GM19467 (cell line): ENCODE measurements around the gene GPRC5C.
"Not testable (repeated sequence)": the region's sequence is repeated elsewhere in the genome, so short reads cannot be mapped to it uniquely, and the experiment has no call there.

Source experiments
- ATAC-seq: cut with Tn5 transposase; IDR thresholded peaks from one replicate; pipeline ENCODE4 v1.9.1; 2021; ENCODE audit warnings: mild to moderate bottlenecking, moderate library complexity; ENCODE audit not compliant: unreplicated experiment

The GPRC5C gene

GRCh38 chr17:74405311-74405710, 26.6 kb upstream of the GPRC5C start:
- not testable (repeated sequence) for ATAC-seq

GRCh38 chr17:74407384-74407783, 24.5 kb upstream of the GPRC5C start:
- ATAC-seq = no peak

DNA sequence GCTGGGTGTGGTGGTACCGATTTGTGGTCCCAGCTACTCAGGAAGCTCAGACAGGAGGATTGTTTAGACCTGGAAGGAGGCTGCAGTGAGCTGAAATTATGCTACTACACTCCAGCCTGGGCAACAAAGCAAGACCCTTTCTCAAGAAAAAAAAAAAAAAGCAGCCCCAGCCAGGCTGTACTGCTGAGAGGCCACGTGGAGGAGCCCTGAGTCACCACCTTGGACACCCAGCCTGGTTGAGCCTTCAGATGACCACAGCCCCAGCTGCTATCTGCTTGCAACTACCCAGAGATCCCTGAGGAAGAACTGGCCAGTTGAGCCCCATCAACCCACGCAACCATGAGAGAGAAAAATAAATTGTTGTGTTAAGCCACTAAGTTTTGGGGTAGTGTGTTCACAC, 23.6 kb upstream of the GPRC5C start:
- ATAC-seq = no peak

DNA sequence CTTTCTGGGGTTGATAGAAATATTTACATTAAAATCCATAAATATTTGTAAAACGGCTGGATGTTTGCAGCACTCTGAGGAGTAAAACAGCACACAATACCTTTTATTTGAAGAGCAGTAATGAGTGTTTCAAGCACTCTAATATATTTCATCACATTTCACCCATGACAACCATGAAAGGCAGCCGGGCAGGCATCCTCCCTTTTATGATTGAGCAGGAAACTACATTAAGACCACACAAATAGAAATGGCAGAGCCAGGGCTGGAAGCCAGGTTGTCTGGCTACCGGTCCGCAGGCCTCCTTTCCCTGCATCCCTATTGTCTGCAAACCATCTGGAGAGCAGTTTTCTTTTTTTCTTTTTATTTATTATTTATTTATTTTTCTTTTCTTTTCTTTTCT, 23.1 kb upstream of the GPRC5C start:
- ATAC-seq = no peak

GRCh38 chr17:74410001-74410443, 21.9 kb upstream of the GPRC5C start:
- ATAC-seq = no peak

DNA sequence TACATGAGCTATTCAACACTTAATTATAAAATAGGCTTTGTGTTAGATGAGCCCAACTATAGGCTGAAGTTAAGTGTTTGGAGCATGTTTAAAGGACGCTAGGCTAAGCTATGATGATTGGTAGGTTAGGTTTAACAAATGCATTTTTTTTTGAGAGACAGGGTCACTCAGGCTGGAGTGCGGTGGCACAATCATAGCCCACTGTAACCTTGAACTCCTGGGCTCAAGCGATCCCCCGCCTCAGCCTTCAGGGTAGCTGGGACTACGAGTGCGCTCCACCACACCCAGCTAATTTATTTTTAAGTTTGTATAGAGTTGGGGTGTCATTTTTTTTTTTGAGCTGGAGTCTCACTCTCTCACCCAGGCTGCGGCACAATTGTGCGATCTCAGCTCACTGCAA, 19.3 kb upstream of the GPRC5C start:
- no peak for ATAC-seq

DNA sequence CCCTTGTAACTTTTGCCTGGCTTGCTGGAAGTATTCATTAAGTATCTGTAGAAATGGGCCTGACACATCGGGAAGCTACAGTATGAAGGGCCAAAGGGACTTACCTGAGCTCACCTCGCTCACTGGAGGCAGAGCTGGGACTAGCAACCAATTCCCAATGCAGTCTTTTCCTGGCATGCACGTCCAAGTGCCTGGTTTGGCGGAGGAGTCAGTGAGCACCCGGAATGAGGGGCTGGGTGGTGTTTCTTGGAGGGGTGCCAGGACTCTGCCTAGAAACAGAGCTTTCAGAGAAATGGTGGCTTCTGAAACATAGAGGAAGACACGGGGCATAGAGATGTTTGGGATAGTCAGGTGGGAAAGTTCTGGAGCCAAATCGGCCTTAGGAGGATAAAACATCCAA, 18.4 kb upstream of the GPRC5C start:
- no peak for ATAC-seq

DNA sequence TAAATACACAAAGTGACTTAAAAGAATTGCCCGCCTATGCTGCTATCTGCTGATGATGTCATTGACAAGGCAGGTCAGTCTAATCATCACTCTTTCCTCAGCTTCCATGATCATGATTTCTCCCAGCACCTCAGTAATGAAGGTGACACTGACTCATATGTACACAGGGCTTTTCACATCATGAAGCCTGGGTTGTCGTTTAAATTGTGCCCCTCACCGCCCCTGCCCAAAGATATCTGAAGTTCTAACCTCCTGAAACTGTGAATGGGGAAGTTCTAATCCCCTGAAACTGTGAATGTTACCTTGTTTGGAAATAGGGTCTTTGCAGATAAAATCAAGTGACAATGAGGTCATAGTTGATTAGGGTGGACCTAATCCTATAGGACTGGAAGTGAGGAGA, 17.4 kb upstream of the GPRC5C start:
- ATAC-seq = no peak

DNA sequence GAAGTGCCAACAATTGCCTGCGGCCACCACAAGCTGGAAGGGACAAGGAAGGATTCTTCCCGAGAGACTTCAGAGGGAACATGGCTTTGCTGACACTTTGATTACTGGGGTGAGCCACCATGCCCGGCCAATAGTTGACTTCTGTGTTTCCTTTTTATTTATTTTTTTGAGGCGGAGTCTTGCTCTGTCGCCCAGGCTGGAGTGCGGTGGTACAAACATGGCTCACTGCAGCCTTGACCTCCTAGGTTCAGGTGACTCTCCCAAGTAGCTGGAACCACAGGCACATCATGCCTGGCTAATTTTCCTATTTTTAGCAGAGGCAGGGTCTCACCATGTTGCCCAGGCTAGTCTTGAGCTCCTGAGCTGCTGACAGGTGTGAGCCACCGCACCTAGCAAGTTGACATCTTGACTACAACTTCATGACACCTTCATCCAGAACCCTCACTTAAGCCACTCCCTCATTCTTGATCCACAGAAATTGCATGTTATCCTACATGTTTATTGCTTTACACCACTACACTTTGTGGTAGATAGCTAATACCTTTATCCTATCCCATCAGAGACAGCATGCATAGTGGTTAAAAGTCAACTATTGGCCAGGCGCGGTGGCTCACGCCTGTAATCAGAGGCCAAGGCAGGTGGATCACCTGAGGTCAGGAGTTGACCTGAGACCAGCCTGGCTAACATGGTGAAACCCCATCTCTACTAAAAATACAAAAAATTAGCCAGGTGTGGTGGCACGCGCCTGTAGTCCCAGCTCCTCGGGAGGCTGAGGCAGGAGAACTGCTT, 16.1 kb upstream of the GPRC5C start:
- ATAC-seq = no peak

GRCh38 chr17:74417178-74418045, 14.5 kb upstream of the GPRC5C start:
- ATAC-seq = peak; percentile 60

- ATAC-seq = no peak
Observed at GRCh38 chr17:74419928-74420411, 11.9 kb upstream of the GPRC5C start.

DNA sequence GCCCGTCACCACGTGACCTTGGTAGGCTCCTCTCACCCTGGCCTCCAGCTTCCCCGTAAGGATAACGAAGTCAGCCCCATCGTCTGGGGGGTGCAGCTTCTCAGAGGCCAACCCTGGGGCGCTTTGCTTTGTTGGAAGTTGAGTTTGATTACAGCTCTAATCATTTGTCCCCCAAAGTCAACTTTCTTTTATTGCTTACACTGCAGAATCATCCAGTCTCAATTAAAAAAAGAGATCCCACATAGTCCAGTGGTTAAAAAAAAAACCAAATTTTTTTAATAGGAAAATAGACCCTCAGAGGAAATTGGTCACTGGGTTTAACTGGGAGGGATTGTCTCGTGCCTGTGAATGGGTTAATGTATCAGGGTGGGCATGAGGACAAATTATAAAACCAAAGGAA, 7.8 kb upstream of the GPRC5C start:
- ATAC-seq = no peak

DNA sequence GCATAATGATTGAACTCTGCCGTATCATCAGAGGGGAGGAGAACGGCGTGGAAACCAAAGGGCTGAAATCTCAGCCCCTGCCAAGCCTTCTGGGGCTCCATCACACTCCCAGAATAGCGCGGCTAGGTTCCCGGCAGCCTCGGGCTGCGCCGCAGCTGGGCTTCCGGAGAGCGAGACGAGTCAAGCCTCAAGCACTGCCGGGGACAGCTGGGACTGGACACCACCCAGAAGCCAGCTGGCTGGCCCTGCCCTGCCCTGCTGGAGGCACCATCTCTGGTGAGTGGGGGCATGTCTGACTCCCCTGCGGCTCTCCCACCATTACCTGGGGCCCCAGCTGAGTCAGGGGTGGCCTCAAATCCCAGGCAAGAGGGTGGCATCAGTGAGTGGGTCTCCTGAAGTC, 7.2 kb upstream of the GPRC5C start:
- ATAC-seq = no peak

DNA sequence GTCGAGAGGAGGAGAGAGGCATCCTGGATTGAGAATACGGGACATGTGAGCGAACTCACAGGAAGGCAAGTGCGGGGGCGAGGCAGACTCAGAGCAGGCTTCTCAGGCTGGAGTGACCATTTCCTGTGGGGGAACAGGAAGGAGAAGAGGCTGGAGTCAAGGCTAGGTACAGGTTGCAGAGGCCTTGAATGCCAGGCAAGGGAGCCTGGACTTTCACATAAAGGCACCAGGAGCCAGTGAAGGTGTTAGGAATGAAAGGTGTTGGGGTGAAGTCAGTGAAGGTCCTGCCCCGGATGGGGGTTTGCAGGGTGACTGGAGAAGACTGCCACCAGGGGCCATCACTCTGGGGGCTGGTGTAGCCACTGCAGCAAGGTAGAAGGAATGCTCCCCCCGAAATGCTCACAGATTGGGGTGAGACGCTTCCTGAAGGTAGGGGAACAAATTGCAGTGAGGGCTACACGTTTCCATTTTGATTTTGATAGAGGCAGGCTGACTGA, 5.3 kb upstream of the GPRC5C start:
- ATAC-seq = no peak

- ATAC-seq = no peak
Observed at GRCh38 chr17:74427048-74427762, 4.7 kb upstream of the GPRC5C start.

- no peak for ATAC-seq
Observed at GRCh38 chr17:74427763-74428153, 4.1 kb upstream of the GPRC5C start.

- no peak for ATAC-seq
Observed at GRCh38 chr17:74429604-74430384, 2.1 kb upstream of the GPRC5C start.

- ATAC-seq = no peak
Observed at GRCh38 chr17:74430385-74430705, 1.5 kb upstream of the GPRC5C start.

- ATAC-seq = no peak
Observed at GRCh38 chr17:74430706-74431567, 951 bp upstream of the GPRC5C start.

DNA sequence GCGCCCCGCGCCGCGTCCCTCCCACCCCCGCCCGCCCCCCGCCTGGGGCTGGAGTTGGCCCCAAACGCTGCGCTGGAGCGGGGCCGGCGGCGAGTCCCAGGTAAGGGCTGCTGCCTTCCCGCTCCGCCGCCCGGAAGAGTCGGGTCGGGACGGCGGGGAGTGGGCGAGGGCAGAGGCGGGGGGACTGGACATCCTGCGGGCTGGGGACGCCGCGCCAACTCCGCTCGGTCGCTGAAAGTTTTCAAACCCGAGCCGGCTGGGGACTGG, 469 bp downstream of the GPRC5C start:
- ATAC-seq = no peak
